ENCODE data around the gene NOTCH1.

DNA sequence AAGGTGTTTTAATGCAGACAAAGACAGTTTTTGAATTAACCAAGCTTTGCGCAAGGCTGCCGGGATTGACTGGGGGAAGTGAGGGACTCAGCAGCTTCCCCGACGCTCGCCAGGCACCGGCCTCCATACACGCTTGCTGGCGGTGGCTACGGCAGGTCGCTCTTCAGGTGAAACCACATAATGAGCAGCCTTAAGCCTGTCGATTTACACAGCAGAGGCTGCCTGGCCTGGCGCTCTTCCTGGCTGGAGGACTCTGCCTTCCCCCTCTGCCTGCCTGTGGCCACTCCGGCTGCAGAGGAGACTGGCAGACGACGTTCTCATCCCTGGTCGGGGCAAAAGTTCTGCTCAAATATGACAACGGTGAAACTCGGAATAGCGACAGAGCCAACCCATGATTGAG lies 9.0 kb upstream of the NOTCH1 start:
- TF ChIP-seq, protein P1, sequence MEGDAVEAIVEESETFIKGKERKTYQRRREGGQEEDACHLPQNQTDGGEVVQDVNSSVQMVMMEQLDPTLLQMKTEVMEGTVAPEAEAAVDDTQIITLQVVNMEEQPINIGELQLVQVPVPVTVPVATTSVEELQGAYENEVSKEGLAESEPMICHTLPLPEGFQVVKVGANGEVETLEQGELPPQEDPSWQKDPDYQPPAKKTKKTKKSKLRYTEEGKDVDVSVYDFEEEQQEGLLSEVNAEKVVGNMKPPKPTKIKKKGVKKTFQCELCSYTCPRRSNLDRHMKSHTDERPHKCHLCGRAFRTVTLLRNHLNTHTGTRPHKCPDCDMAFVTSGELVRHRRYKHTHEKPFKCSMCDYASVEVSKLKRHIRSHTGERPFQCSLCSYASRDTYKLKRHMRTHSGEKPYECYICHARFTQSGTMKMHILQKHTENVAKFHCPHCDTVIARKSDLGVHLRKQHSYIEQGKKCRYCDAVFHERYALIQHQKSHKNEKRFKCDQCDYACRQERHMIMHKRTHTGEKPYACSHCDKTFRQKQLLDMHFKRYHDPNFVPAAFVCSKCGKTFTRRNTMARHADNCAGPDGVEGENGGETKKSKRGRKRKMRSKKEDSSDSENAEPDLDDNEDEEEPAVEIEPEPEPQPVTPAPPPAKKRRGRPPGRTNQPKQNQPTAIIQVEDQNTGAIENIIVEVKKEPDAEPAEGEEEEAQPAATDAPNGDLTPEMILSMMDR (IDR thresholded peaks at IDR 0.05; ENCODE audit: low read length) = no peak
- TF ChIP-seq EZH2phosphoT487 (IDR thresholded peaks at IDR 0.05; ENCODE audit: low read length) (no peak), EZH2 (optimal IDR thresholded peaks at IDR 0.05; ENCODE audit: low read depth, low read length) (no peak)
